GM21367 (cell line): Measurements from ENCODE around the gene THUMPD2.
"Not testable (repeated sequence)": the region's sequence is repeated elsewhere in the genome, so short reads cannot be mapped to it uniquely, and the experiment has no call there.

Source experiments
- ATAC-seq: cut with Tn5 transposase; IDR thresholded peaks from one replicate; pipeline ENCODE4 v1.9.1; 2021; ENCODE audit not compliant: unreplicated experiment

Gene THUMPD2

GRCh38 chr2:39757156-39757555, 21.9 kb downstream of the THUMPD2 start:
- no peak for ATAC-seq

GRCh38 chr2:39755466-39755865, 23.6 kb downstream of the THUMPD2 start:
- ATAC-seq = no peak

- ATAC-seq = no peak
Observed at GRCh38 chr2:39743269-39743776, 35.7 kb downstream of the THUMPD2 start.

- ATAC-seq = no peak
Observed at GRCh38 chr2:39741871-39742270, 37.2 kb downstream of the THUMPD2 start.

GRCh38 chr2:39739386-39739785, 39.7 kb downstream of the THUMPD2 start:
- no peak for ATAC-seq

GRCh38 chr2:39738936-39739335, 40.1 kb downstream of the THUMPD2 start:
- no peak for ATAC-seq

GRCh38 chr2:39737661-39738060, 41.4 kb downstream of the THUMPD2 start:
- no peak for ATAC-seq

GRCh38 chr2:39736640-39737039, 42.4 kb downstream of the THUMPD2 start:
- no peak for ATAC-seq

GRCh38 chr2:39735648-39736047, 43.4 kb downstream of the THUMPD2 start:
- ATAC-seq = no peak

GRCh38 chr2:39734445-39734844, 44.6 kb downstream of the THUMPD2 start:
- no peak for ATAC-seq

- ATAC-seq = no peak
Observed at GRCh38 chr2:39733070-39733674, 45.9 kb downstream of the THUMPD2 start.

- no peak for ATAC-seq
Observed at GRCh38 chr2:39732482-39732881, 46.6 kb downstream of the THUMPD2 start.

- ATAC-seq = no peak
Observed at GRCh38 chr2:39731546-39731945, 47.5 kb downstream of the THUMPD2 start.

- no peak for ATAC-seq
Observed at GRCh38 chr2:39730685-39731302, 48.3 kb downstream of the THUMPD2 start.

GRCh38 chr2:39730276-39730675, 48.8 kb downstream of the THUMPD2 start:
- no peak for ATAC-seq

- peak; percentile 59 for ATAC-seq
Observed at GRCh38 chr2:39728941-39729351, 50.1 kb downstream of the THUMPD2 start.

- ATAC-seq = not testable (repeated sequence)
Observed at GRCh38 chr2:39728085-39728484, 51.0 kb downstream of the THUMPD2 start.

GRCh38 chr2:39725401-39725800, 53.7 kb downstream of the THUMPD2 start:
- ATAC-seq = no peak

GRCh38 chr2:39724828-39725144, 54.3 kb downstream of the THUMPD2 start:
- no peak for ATAC-seq

- ATAC-seq = no peak
Observed at GRCh38 chr2:39723946-39724827, 54.9 kb downstream of the THUMPD2 start.

- no peak for ATAC-seq
Observed at GRCh38 chr2:39723497-39723896, 55.6 kb downstream of the THUMPD2 start.

- ATAC-seq = no peak
Observed at GRCh38 chr2:39720970-39721369, 58.1 kb downstream of the THUMPD2 start.
